Dermis lymphatic vessel endothelial cell (primary cell): ENCODE data around the gene IFNA6. TPM values are rescaled to one million over a fixed set of nuclear protein-coding genes. Genes with fewer than 3 reads are reported as not detected.

Experiments
- total RNA-seq: library from RNA; depleted of rRNA; stranded (reverse); fragments of >200 nt; gene quantifications from 2 replicates; pipeline ENCODE4 v1.2.1, GENCODE V29; 2014

Gene IFNA6
- total RNA-seq: not detected in 2 replicates

GRCh38 chr9:21350787-21351186, at the start of gene IFNA6:
IFNA6 (minus strand) TSS chr9:21350887; CDS start chr9:21350887, 0 bp downstream.

GRCh38 chr9:21385131-21385670, 34.5 kb upstream of the IFNA6 start, which contains the start of gene IFNA2:
IFNA2 (minus strand) TSS chr9:21385398; CDS start chr9:21385329, 69 bp downstream.

GRCh38 chr9:21367957-21368356, 17.3 kb upstream of the IFNA6 start, which contains the start of gene IFNA13:
IFNA13 (minus strand) TSS chr9:21368057; CDS start chr9:21368010, 47 bp downstream.

GRCh38 chr9:21334701-21335632, 15.7 kb downstream of the IFNA6 start, which contains the start of gene KLHL9:
KLHL9 (minus strand) TSS chr9:21335404; CDS start chr9:21334859, 545 bp downstream.

GRCh38 chr9:21305213-21305612, 45.5 kb downstream of the IFNA6 start, which contains the start of gene IFNA5:
IFNA5 (minus strand) TSS chr9:21305313; CDS start chr9:21305256, 57 bp downstream.

Other genes with a start within 250 kb of the IFNA6 start
- not detected in 2 replicates for gene IFNW1, start 209.1 kb downstream of the IFNA6 start, total RNA-seq
- gene IFNA21, start 184.2 kb downstream of the IFNA6 start, total RNA-seq: not detected in 2 replicates
- gene IFNA4, start 163.3 kb downstream of the IFNA6 start, total RNA-seq: not detected in 2 replicates
- not detected in 2 replicates for gene IFNA7, start 148.7 kb downstream of the IFNA6 start, total RNA-seq
- gene IFNA10, start 143.7 kb downstream of the IFNA6 start, total RNA-seq: not detected in 2 replicates
- not detected in 2 replicates for gene IFNA16, start 133.6 kb downstream of the IFNA6 start, total RNA-seq
- gene IFNA17, start 122.7 kb downstream of the IFNA6 start, total RNA-seq: not detected in 2 replicates
- not detected in 2 replicates for gene IFNA14, start 110.9 kb downstream of the IFNA6 start, total RNA-seq
- 0.09 TPM in 1 of 2 replicates, not detected in the other for gene IFNA5, start 45.6 kb downstream of the IFNA6 start, total RNA-seq
- 35.1 and 45.5 TPM in 2 replicates for gene KLHL9, start 15.5 kb downstream of the IFNA6 start, total RNA-seq
- gene IFNA13, start 17.2 kb upstream of the IFNA6 start, total RNA-seq: not detected in 2 replicates
- not detected in 2 replicates for gene IFNA2, start 34.5 kb upstream of the IFNA6 start, total RNA-seq
- not detected in 2 replicates for gene IFNA8, start 58.2 kb upstream of the IFNA6 start, total RNA-seq
- not detected in 2 replicates for gene IFNA1, start 89.6 kb upstream of the IFNA6 start, total RNA-seq
- under 0.01 TPM in 1 of 2 replicates, not detected in the other for gene IFNE, start 131.4 kb upstream of the IFNA6 start, total RNA-seq